ENCODE measurements around the gene RNF32. TPM values are rescaled to one million over a fixed set of nuclear protein-coding genes. Genes with fewer than 3 reads are reported as not detected.

Gene RNF32
- total and polyA plus RNA-seq, 2 of the 13 experiments (the other 11 are each of a cell fraction or from before 2014, with no cell fraction given), result not detected

GRCh38 chr7:156666368-156667109, 26.0 kb downstream of the RNF32 start (continued):
- TF ChIP-seq HNF1A (IDR thresholded peaks at IDR 0.05; ENCODE audit: low read depth) (0 out of 2 replicates have a peak, but pooled peaks have one; percentile 33), HNF1A (CRISPR knock-in tag; IDR thresholded peaks at IDR 0.05; ENCODE audit: borderline replicate concordance) (peak; percentile 60; the same call in 1 of the 2 replicates), ZNF772 (CRISPR knock-in tag; IDR thresholded peaks at IDR 0.05) (no peak), CREB1 (IDR thresholded peaks at IDR 0.05) (no peak), CREB1 (CRISPR knock-in tag; IDR thresholded peaks at IDR 0.05) (no peak), NFKBIZ (CRISPR knock-in tag; IDR thresholded peaks at IDR 0.05) (no peak), ZNF260 (CRISPR knock-in tag; IDR thresholded peaks at IDR 0.05; ENCODE audit: borderline replicate concordance, low read depth) (no peak), ZFP37 (CRISPR knock-in tag; IDR thresholded peaks at IDR 0.05; ENCODE audit: borderline replicate concordance) (no peak), BCL3 (CRISPR knock-in tag; IDR thresholded peaks at IDR 0.05) (0 out of 2 replicates have a peak, but pooled peaks have one; percentile 26), MED1 (CRISPR knock-in tag; IDR thresholded peaks at IDR 0.05) (peak; percentile 51; the same call in 1 of the 2 replicates), ZNF282 (IDR thresholded peaks at IDR 0.05; ENCODE audit: partially characterized antibody) (no peak), XRCC5 (optimal IDR thresholded peaks at IDR 0.05; ENCODE audit: low read length) (no peak), FOXA1 (IDR thresholded peaks at IDR 0.05) (no peak), FOXA1 (CRISPR knock-in tag; IDR thresholded peaks at IDR 0.05) (peak; percentile 85)
- TF ChIP-seq, protein P1, sequence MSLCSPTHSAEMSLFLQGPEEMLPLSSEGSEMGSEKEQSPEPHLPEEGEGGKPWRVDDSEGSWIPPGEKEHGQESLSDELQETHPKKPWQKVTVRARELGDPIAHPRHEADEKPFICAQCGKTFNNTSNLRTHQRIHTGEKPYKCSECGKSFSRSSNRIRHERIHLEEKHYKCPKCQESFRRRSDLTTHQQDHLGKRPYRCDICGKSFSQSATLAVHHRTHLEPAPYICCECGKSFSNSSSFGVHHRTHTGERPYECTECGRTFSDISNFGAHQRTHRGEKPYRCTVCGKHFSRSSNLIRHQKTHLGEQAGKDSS (CRISPR knock-in tag; IDR thresholded peaks at IDR 0.05; ENCODE audit: borderline replicate concordance, low read depth), result no peak
- TF ChIP-seq, protein P2, sequence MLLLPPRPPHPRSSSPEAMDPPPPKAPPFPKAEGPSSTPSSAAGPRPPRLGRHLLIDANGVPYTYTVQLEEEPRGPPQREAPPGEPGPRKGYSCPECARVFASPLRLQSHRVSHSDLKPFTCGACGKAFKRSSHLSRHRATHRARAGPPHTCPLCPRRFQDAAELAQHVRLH (CRISPR knock-in tag; IDR thresholded peaks at IDR 0.05; ENCODE audit: borderline replicate concordance, low read depth), result no peak
- TF ChIP-seq, protein P3, sequence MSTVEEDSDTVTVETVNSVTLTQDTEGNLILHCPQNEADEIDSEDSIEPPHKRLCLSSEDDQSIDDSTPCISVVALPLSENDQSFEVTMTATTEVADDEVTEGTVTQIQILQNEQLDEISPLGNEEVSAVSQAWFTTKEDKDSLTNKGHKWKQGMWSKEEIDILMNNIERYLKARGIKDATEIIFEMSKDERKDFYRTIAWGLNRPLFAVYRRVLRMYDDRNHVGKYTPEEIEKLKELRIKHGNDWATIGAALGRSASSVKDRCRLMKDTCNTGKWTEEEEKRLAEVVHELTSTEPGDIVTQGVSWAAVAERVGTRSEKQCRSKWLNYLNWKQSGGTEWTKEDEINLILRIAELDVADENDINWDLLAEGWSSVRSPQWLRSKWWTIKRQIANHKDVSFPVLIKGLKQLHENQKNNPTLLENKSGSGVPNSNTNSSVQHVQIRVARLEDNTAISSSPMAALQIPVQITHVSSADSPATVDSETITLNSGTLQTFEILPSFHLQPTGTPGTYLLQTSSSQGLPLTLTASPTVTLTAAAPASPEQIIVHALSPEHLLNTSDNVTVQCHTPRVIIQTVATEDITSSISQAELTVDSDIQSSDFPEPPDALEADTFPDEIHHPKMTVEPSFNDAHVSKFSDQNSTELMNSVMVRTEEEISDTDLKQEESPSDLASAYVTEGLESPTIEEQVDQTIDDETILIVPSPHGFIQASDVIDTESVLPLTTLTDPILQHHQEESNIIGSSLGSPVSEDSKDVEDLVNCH (CRISPR knock-in tag; IDR thresholded peaks at IDR 0.05), result no peak
- TF ChIP-seq, protein P4, sequence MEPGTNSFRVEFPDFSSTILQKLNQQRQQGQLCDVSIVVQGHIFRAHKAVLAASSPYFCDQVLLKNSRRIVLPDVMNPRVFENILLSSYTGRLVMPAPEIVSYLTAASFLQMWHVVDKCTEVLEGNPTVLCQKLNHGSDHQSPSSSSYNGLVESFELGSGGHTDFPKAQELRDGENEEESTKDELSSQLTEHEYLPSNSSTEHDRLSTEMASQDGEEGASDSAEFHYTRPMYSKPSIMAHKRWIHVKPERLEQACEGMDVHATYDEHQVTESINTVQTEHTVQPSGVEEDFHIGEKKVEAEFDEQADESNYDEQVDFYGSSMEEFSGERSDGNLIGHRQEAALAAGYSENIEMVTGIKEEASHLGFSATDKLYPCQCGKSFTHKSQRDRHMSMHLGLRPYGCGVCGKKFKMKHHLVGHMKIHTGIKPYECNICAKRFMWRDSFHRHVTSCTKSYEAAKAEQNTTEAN (CRISPR knock-in tag; conservative IDR thresholded peaks at IDR 0.05), result no peak

Data from HepG2 (cell line).